Lower leg skin (tissue), 3 donors: ENCODE data around the gene PKMYT1.

Source experiments
- POLR2A ChIP-seq, 2 donors: fragments of 450-650 bp; IDR thresholded peaks; one replicate each; pipeline ENCODE4 v1.6.1; 2016 to 2017; ENCODE audit warnings: antibody characterized with exemption in 2 of 2, mild to moderate bottlenecking in 1 of 2, moderate library complexity in 1 of 2
- TF ChIP-seq, protein P1 (sequence below), 3 donors: fragments of 450-650 bp; IDR thresholded peaks; one replicate each; pipeline ENCODE4 v1.5.1; 2016; ENCODE audit warnings: antibody characterized with exemption in 3 of 3, mild to moderate bottlenecking in 3 of 3, moderate library complexity in 2 of 3

DNA sequence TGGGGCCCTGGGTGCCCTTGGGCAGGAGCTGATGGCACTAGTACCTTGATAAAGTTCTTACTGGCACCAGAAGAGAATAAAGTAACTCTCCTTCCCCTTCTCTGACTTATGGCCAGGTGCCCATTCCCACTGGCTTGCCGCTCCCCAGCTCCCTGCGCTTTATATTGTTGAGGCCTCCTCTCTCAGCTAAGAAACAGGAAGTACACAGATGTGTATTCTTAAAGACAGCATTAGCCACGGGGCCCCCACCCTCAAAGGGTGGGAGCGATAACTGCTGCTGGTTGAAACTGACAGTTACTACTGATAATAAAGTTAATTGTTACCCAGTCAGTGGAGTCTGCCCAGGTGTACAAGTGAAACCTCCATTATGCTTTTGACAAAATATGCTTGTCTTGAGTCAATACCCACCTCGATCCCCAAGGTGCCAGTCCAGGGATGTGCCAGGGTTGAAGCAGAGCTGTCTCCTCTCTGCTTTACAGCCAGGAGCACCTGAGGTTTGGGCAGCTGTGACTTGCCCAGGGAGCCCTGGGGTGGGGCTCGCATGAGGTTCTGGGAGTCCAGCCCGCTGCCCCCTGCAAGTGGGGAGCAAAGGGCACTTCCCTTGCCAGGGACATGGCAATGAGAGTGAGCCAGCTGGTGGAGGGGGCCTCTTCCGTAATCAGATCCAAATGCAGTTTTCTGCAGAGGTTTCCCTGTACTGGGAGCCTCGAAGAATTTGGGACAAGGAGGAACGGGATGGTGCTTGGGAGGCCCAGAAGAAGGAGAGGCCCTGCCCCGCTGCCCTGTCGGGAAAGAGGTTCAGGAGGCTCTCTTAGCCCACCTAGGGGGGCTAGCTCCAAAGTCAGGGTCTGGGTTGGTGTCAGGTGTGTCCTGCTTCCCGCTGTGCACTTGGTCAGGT, 27.1 kb upstream of the PKMYT1 start:
- TF ChIP-seq, protein P1, sequence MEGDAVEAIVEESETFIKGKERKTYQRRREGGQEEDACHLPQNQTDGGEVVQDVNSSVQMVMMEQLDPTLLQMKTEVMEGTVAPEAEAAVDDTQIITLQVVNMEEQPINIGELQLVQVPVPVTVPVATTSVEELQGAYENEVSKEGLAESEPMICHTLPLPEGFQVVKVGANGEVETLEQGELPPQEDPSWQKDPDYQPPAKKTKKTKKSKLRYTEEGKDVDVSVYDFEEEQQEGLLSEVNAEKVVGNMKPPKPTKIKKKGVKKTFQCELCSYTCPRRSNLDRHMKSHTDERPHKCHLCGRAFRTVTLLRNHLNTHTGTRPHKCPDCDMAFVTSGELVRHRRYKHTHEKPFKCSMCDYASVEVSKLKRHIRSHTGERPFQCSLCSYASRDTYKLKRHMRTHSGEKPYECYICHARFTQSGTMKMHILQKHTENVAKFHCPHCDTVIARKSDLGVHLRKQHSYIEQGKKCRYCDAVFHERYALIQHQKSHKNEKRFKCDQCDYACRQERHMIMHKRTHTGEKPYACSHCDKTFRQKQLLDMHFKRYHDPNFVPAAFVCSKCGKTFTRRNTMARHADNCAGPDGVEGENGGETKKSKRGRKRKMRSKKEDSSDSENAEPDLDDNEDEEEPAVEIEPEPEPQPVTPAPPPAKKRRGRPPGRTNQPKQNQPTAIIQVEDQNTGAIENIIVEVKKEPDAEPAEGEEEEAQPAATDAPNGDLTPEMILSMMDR (IDR thresholded peaks at IDR 0.05), result no peak
- TF ChIP-seq POLR2A (IDR thresholded peaks at IDR 0.05), result no peak
